WTC11 (cell line): ENCODE measurements around the gene TMC7. TPM values are rescaled to one million over a fixed set of nuclear protein-coding genes. Genes with fewer than 3 reads are reported as not detected.

Source experiments
- ATAC-seq: fragments of 200-7000 bp; cut with Tn5 transposase; 2 replicates; pipeline ENCODE4 v1.10.0; 2021; ENCODE audit warnings: mild to moderate bottlenecking, moderate library complexity
- CTCF ChIA-PET: fragments of 300-600 bp; sonication (Branson Sonifier 250); formaldehyde crosslinking; loops from one replicate; lab custom pipeline; 2021; ENCODE audit warnings: antibody characterized with exemption; lab: Charles Lee
- POLR2A ChIA-PET: fragments of 350-600 bp; sonication (Branson Sonifier 250); formaldehyde crosslinking; loops from one replicate; lab custom pipeline; 2021; ENCODE audit warnings: antibody characterized with exemption; lab: Charles Lee
- DNase-seq: peaks from one replicate; pipeline ENCODE4 v3.0.0; 2021; ENCODE audit warnings: low spot score
- H3K27ac Mint-ChIP-seq: 2 replicates; pipeline ENCODE4 v1.8.0; 2021; ENCODE audit warnings: mixed read lengths
- H3K27me3 Mint-ChIP-seq: 2 replicates; pipeline ENCODE4 v1.8.0; 2021; ENCODE audit warnings: low read depth, mild to moderate bottlenecking, moderate library complexity, mixed read lengths
- H3K36me3 Mint-ChIP-seq: 2 replicates; pipeline ENCODE4 v1.8.0; 2021; ENCODE audit warnings: mixed read lengths
- H3K4me1 Mint-ChIP-seq: 2 replicates; pipeline ENCODE4 v1.8.0; 2022; ENCODE audit warnings: mixed read lengths
- H3K4me3 Mint-ChIP-seq: 2 replicates; pipeline ENCODE4 v1.8.0; 2021; ENCODE audit warnings: mild to moderate bottlenecking, moderate library complexity, mixed read lengths
- H3K9me3 Mint-ChIP-seq: 2 replicates; pipeline ENCODE4 v1.8.0; 2021; ENCODE audit warnings: mixed read lengths
- ATF1 ChIP-seq: sonication (generic); formaldehyde crosslinking; IDR thresholded peaks from 2 replicates; pipeline ENCODE4 v1.8.1; 2023; ENCODE audit warnings: mild to moderate bottlenecking, moderate library complexity, missing genetic modification reagents
- ATF6 ChIP-seq: sonication (generic); formaldehyde crosslinking; IDR thresholded peaks from 2 replicates; pipeline ENCODE4 v1.8.1; 2023; ENCODE audit warnings: mild to moderate bottlenecking, missing genetic modification reagents
- CDX4 ChIP-seq: fragments of 250-450 bp; sonication (Bioruptor Pico); IDR thresholded peaks from 2 replicates; pipeline ENCODE4 v1.9.0; 2021; ENCODE audit warnings: moderate library complexity, mild to moderate bottlenecking, inconsistent platforms, borderline replicate concordance
- CREM ChIP-seq: sonication (generic); formaldehyde crosslinking; IDR thresholded peaks from 2 replicates; pipeline ENCODE4 v1.8.1; 2022; ENCODE audit warnings: mild to moderate bottlenecking, missing genetic modification reagents, moderate library complexity
- E2F4 ChIP-seq: sonication (generic); formaldehyde crosslinking; IDR thresholded peaks from 2 replicates; pipeline ENCODE4 v1.8.1; 2022; ENCODE audit warnings: low read depth, mild to moderate bottlenecking, moderate library complexity, missing genetic modification reagents, borderline replicate concordance
- FOXJ3 ChIP-seq: sonication (generic); formaldehyde crosslinking; IDR thresholded peaks from 2 replicates; pipeline ENCODE4 v1.9.0; 2021; ENCODE audit warnings: missing genetic modification reagents, mild to moderate bottlenecking, borderline replicate concordance
- FOXK1 ChIP-seq: sonication (generic); formaldehyde crosslinking; IDR thresholded peaks from 2 replicates; pipeline ENCODE4 v1.8.0; 2022; ENCODE audit warnings: mild to moderate bottlenecking, moderate library complexity, missing genetic modification reagents
- GRHL2 ChIP-seq: fragments of 250-450 bp; sonication (Bioruptor Pico); IDR thresholded peaks from 2 replicates; pipeline ENCODE4 v1.8.0; 2022; ENCODE audit warnings: mild to moderate bottlenecking, moderate library complexity; ENCODE audit not compliant: insufficient replicate concordance, severe bottlenecking
- GTF2I ChIP-seq: fragments of 250-450 bp; sonication (Bioruptor Pico); conservative IDR thresholded peaks from 2 replicates; pipeline ENCODE4 v1.4.0; 2021; ENCODE audit warnings: mild to moderate bottlenecking
- IRF1 ChIP-seq: sonication (generic); formaldehyde crosslinking; IDR thresholded peaks from 2 replicates; pipeline ENCODE4 v1.8.0; 2023; ENCODE audit warnings: missing genetic modification reagents
- JAZF1 ChIP-seq: fragments of 250-450 bp; sonication (Bioruptor Pico); IDR thresholded peaks from 2 replicates; pipeline ENCODE4 v1.9.0; 2021; ENCODE audit warnings: moderate library complexity, mild to moderate bottlenecking, inconsistent platforms
- NR1H2 ChIP-seq: sonication (generic); formaldehyde crosslinking; IDR thresholded peaks from 2 replicates; pipeline ENCODE4 v1.9.0; 2021; ENCODE audit warnings: mild to moderate bottlenecking, moderate library complexity, missing genetic modification reagents
- PRDM15 ChIP-seq: sonication (generic); formaldehyde crosslinking; IDR thresholded peaks from 2 replicates; pipeline ENCODE4 v1.8.0; 2022; ENCODE audit warnings: missing genetic modification reagents
- PREB ChIP-seq: sonication (generic); formaldehyde crosslinking; IDR thresholded peaks from 2 replicates; pipeline ENCODE4 v1.8.1; 2022; ENCODE audit warnings: mild to moderate bottlenecking, missing genetic modification reagents, moderate library complexity, borderline replicate concordance
- PRRX2 ChIP-seq: fragments of 250-450 bp; sonication (Bioruptor Pico); IDR thresholded peaks from 2 replicates; pipeline ENCODE4 v1.8.0; 2021; ENCODE audit warnings: mild to moderate bottlenecking
- SOX15 ChIP-seq: fragments of 250-450 bp; sonication (Bioruptor Pico); IDR thresholded peaks from 2 replicates; pipeline ENCODE4 v1.9.0; 2021; ENCODE audit warnings: mild to moderate bottlenecking
- SP1 ChIP-seq: sonication (generic); formaldehyde crosslinking; conservative IDR thresholded peaks from 2 replicates; pipeline ENCODE4 v1.8.1; 2022; ENCODE audit warnings: missing genetic modification reagents
- TEAD4 ChIP-seq: sonication (generic); formaldehyde crosslinking; IDR thresholded peaks from 2 replicates; pipeline ENCODE4 v1.8.0; 2022; ENCODE audit warnings: mild to moderate bottlenecking, missing genetic modification reagents
- ZNF396 ChIP-seq: fragments of 250-450 bp; sonication (Bioruptor Pico); IDR thresholded peaks from 2 replicates; pipeline ENCODE4 v1.8.0; 2021; ENCODE audit warnings: mild to moderate bottlenecking, moderate library complexity, borderline replicate concordance
- ZNF416 ChIP-seq: fragments of 250-450 bp; sonication (Bioruptor Pico); IDR thresholded peaks from 2 replicates; pipeline ENCODE4 v1.9.0; 2021; ENCODE audit warnings: mild to moderate bottlenecking, inconsistent platforms
- ZNF532 ChIP-seq: fragments of 250-450 bp; sonication (Bioruptor Pico); IDR thresholded peaks from 2 replicates; pipeline ENCODE4 v1.9.0; 2021; ENCODE audit warnings: mild to moderate bottlenecking, borderline replicate concordance
- total RNA-seq: library from RNA; stranded (reverse); gene quantifications from 3 replicates; pipeline ENCODE4 v1.2.3, GENCODE V29; 2021

TMC7 gene
- total RNA-seq, 1 experiment from 2014 or later: 2.5 TPM

GRCh38 chr16:18938986-18939385, 44.7 kb upstream of the TMC7 start (continued):
- TF ChIP-seq FOXJ3 (no peak), CDX4 (CRISPR knock-in tag) (no peak), SOX15 (CRISPR knock-in tag) (no peak), NR1H2 (CRISPR knock-in tag) (no peak)

GRCh38 chr16:18941471-18941870, 42.3 kb upstream of the TMC7 start:
- no peak for ATAC-seq
- CTCF ChIA-PET: no interaction called here
- POLR2A ChIA-PET: interaction anchor here (0.6 kb wide), 1 partner anchor 94 kb away, joined by 3 read pairs; no protein-coding TSS in a partner anchor

More at GRCh38 chr16:18941471-18941870, 42.3 kb upstream of the TMC7 start:
- DNase-seq: no peak
- H3K9me3 Mint-ChIP-seq: no peaks in the 10 kb centered on the region
- H3K36me3 Mint-ChIP-seq: no peaks in the 10 kb centered on the region
- TF ChIP-seq ZNF416 (CRISPR knock-in tag) (no peak), TEAD4 (CRISPR knock-in tag) (no peak), GRHL2 (CRISPR knock-in tag) (no peak), SP1 (CRISPR knock-in tag) (no peak), ATF1 (CRISPR knock-in tag) (no peak), ATF6 (CRISPR knock-in tag) (no peak), ZNF532 (CRISPR knock-in tag) (no peak), CREM (CRISPR knock-in tag) (no peak), E2F4 (CRISPR knock-in tag) (no peak), PRRX2 (no peak), JAZF1 (CRISPR knock-in tag) (no peak), PRDM15 (CRISPR knock-in tag) (no peak), PREB (CRISPR knock-in tag) (no peak), FOXK1 (CRISPR knock-in tag) (no peak), GTF2I (CRISPR knock-in tag) (no peak), ZNF396 (CRISPR knock-in tag) (no peak), IRF1 (CRISPR knock-in tag) (no peak)
- no peaks in the 10 kb centered on the region; the same call in 1 of the 2 replicates for H3K27me3 Mint-ChIP-seq
- H3K4me3 Mint-ChIP-seq: no peak overlapping the region
- H3K4me1 Mint-ChIP-seq: peaks cover 14% of the 10 kb centered on the region
- H3K27ac Mint-ChIP-seq: no peak overlapping the region
